GM12878 (cell line): ENCODE results near the gene RREB1. TPM values are rescaled to one million over a fixed set of nuclear protein-coding genes. Genes with fewer than 3 reads are reported as not detected.

Source experiments
- ATAC-seq: fragments of 200-7000 bp; cut with Tn5 transposase; 3 replicates; pipeline ENCODE4 v1.9.1; 2020; ENCODE audit warnings: mild to moderate bottlenecking, moderate library complexity
- BruUV-seq: library from RNA; stranded (reverse); fragments of 400-500 nt; replicated peaks from 2 replicates; lab custom pipeline; 2021; lab: Mats Ljungman, UMichigan
- CTCF ChIA-PET: fragments of 300-600 bp; sonication (Branson Sonifier 250); formaldehyde crosslinking; extraction: SDS; loops from one replicate; lab custom pipeline; 2021; ENCODE audit warnings: inconsistent platforms; lab: Yijun Ruan, JAX
- POLR2A ChIA-PET: fragments of 350-600 bp; formaldehyde crosslinking; extraction: SDS; loops from one replicate; lab custom pipeline; 2021; ENCODE audit warnings: inconsistent platforms; lab: Charles Lee
- RAD21 ChIA-PET: fragments of 300-600 bp; sonication (Branson Sonifier 250); formaldehyde crosslinking; loops from one replicate; lab custom pipeline; 2023; ENCODE audit warnings: antibody characterized with exemption; ENCODE audit not compliant: unreplicated experiment; lab: Charles Lee
- SMC1A ChIA-PET: fragments of 300-600 bp; sonication (Branson Sonifier 250); formaldehyde crosslinking; loops from one replicate; lab custom pipeline; 2023; ENCODE audit not compliant: unreplicated experiment, uncharacterized antibody; lab: Charles Lee
- DNase-seq: peaks from one replicate; pipeline ENCODE4 v3.0.0-alpha.2; 2011; ENCODE audit warnings: low read depth, low spot score
- FAIRE-seq: peaks from 3 replicates; lab custom pipeline; 2011; peaks lifted over from hg19 to GRCh38; lab: Jason Lieb, UNC
- H2AFZ ChIP-seq: 2 replicates; pipeline ENCODE4 v1.6.0; 2011; ENCODE audit warnings: low read depth, low read length, control low read depth; ENCODE audit not compliant: control insufficient read depth
- H3K27ac ChIP-seq: 2 replicates; pipeline ENCODE4 v1.5.1; 2011; ENCODE audit warnings: control low read depth; ENCODE audit not compliant: control insufficient read depth, insufficient read depth
- H3K27me3 ChIP-seq, 2 experiments: replicated peaks in 1 of 2; 2 replicates each; pipeline versions ENCODE4 v1.6.0 to v1.6.1; 2011; ENCODE audit warnings: low read length in 1 of 2; ENCODE audit not compliant: control insufficient read depth in 2 of 2, insufficient read depth in 2 of 2
- H3K36me3 ChIP-seq, 2 experiments: 2 replicates each; pipeline ENCODE4 v1.5.1; 2011; ENCODE audit warnings: low read length in 1 of 2; ENCODE audit not compliant: control insufficient read depth in 2 of 2, insufficient read depth in 2 of 2
- H3K4me1 ChIP-seq: 2 replicates; pipeline ENCODE4 v1.6.1; 2011; ENCODE audit warnings: mild to moderate bottlenecking, low read length, moderate library complexity, mixed read lengths; ENCODE audit not compliant: control insufficient read depth, insufficient read depth
- H3K4me2 ChIP-seq: 2 replicates; pipeline ENCODE4 v1.6.0; 2011; ENCODE audit warnings: control low read depth; ENCODE audit not compliant: control insufficient read depth, insufficient read depth
- H3K4me3 ChIP-seq: fragments of 200-600 bp; sonication (generic); 2 replicates; pipeline ENCODE4 v1.5.1; 2016
- H3K79me2 ChIP-seq: 2 replicates; pipeline ENCODE4 v1.6.0; 2011; ENCODE audit warnings: low read length; ENCODE audit not compliant: control insufficient read depth, insufficient read depth
- H3K9ac ChIP-seq: 2 replicates; pipeline ENCODE4 v1.8.0; 2011; ENCODE audit warnings: low read length, control low read depth, mixed read lengths; ENCODE audit not compliant: control insufficient read depth, insufficient read depth
- H3K9me3 ChIP-seq: replicated peaks from 3 replicates; pipeline ENCODE4 v1.5.1; 2011; ENCODE audit warnings: mild to moderate bottlenecking, low read length; ENCODE audit not compliant: control insufficient read depth, insufficient read depth
- H4K20me1 ChIP-seq: 2 replicates; pipeline ENCODE4 v1.6.0; 2011; ENCODE audit not compliant: control insufficient read depth, insufficient read depth
- CHD2 ChIP-seq: IDR thresholded peaks from 2 replicates; pipeline ENCODE4 v1.6.1; 2011; ENCODE audit warnings: low read depth, low read length, improper control_type of control experiment, borderline replicate concordance
- EZH2 ChIP-seq: IDR thresholded peaks from 2 replicates; pipeline ENCODE4 v1.6.1; 2012; ENCODE audit warnings: low read depth, mild to moderate bottlenecking, control low read depth, inconsistent platforms, low read length, borderline replicate concordance; ENCODE audit not compliant: control insufficient read depth
- FOS ChIP-seq: IDR thresholded peaks from 3 replicates; pipeline ENCODE4 v1.6.1; 2011; ENCODE audit warnings: borderline replicate concordance; ENCODE audit not compliant: insufficient read length; ENCODE audit errors: extremely low read depth
- GATAD2B ChIP-seq: fragments of 450-650 bp; conservative IDR thresholded peaks from 2 replicates; pipeline ENCODE4 v1.6.1; 2017; ENCODE audit warnings: low read depth, mild to moderate bottlenecking, moderate library complexity
- TCF3 ChIP-seq: IDR thresholded peaks from 2 replicates; pipeline ENCODE4 v1.6.1; 2012; ENCODE audit warnings: low read depth, mild to moderate bottlenecking, low read length, borderline replicate concordance; ENCODE audit not compliant: insufficient read depth
- YY1 ChIP-seq: IDR thresholded peaks from 2 replicates; pipeline ENCODE4 v1.6.1; 2011; ENCODE audit warnings: low read depth, mild to moderate bottlenecking, low read length
- ZBED1 ChIP-seq: IDR thresholded peaks from 2 replicates; pipeline ENCODE4 v1.6.1; 2016; ENCODE audit warnings: borderline replicate concordance
- ZNF217 ChIP-seq: fragments of 450-650 bp; IDR thresholded peaks from 2 replicates; pipeline ENCODE4 v1.6.1; 2017; ENCODE audit warnings: antibody characterized with exemption, mild to moderate bottlenecking
- in situ Hi-C: fragments of 300-500 bp; cut with MboI; formaldehyde crosslinking; loops from 9 replicates; pipeline ENCODE4 v1.14.3; 2018; ENCODE audit warnings: mixed read lengths
- intact Hi-C: fragments of 100-400 bp; cut with micrococcal nuclease; formaldehyde crosslinking; loops from one replicate; pipeline ENCODE4 v1.14.2; 2022; ENCODE audit not compliant: unreplicated experiment
- polyA plus RNA-seq, 11 experiments: library from polyadenylated mRNA; depleted of rRNA in 4 of 11; unstranded in 6 of 11; stranded (reverse) in 5 of 11; fragments of >200 nt; fragmentation: Nextera tagmentation in 4 of 11; fragmentation: Illumina TruSeq in 1 of 11; extraction: Ambion mirVana in 4 of 11; extraction: Trizol in 1 of 11; gene quantifications; 1 replicate in 1 of 11; 2 replicates in 10 of 11; pipeline versions ENCODE4 v1.2.1 to v1.2.3, GENCODE V29; 2011 to 2016; ENCODE audit warnings: inconsistent platforms in 2 of 11, missing spikeins in 2 of 11, low read depth in 1 of 11
- total RNA-seq, 4 experiments: library from RNA; depleted of rRNA in 3 of 4; stranded (reverse); fragments of >200 nt in 3 of 4; fragmentation: Illumina TruSeq in 1 of 4; extraction: Trizol in 1 of 4; gene quantifications; 2 replicates each; pipeline versions ENCODE4 v1.2.1 to v1.2.3, GENCODE V29; 2013 to 2021
- TF ChIP-seq, protein P1 (sequence below): fragments of 450-650 bp; formaldehyde crosslinking; IDR thresholded peaks from 2 replicates; pipeline ENCODE4 v1.5.0; 2022; ENCODE audit warnings: mild to moderate bottlenecking, missing genetic modification characterization
- TF ChIP-seq, protein P2 (sequence below): fragments of 450-650 bp; IDR thresholded peaks from 2 replicates; pipeline ENCODE4 v1.6.1; 2018; ENCODE audit warnings: borderline replicate concordance, mild to moderate bottlenecking; ENCODE audit not compliant: partially characterized antibody
- TF ChIP-seq, protein P3 (sequence below): IDR thresholded peaks from 2 replicates; pipeline ENCODE4 v1.6.1; 2012; ENCODE audit warnings: low read depth, low read length, improper control_type of control experiment

RREB1 gene
- total and polyA plus RNA-seq, 10 of the 15 experiments (the other 5 are each of a cell fraction or from before 2014, with no cell fraction given) = 1.9 to 30.3 (median 8.6) TPM

GRCh38 chr6:7201732-7202541 is 94.2 kb downstream of the RREB1 start (continued):
- TF ChIP-seq, protein P1, sequence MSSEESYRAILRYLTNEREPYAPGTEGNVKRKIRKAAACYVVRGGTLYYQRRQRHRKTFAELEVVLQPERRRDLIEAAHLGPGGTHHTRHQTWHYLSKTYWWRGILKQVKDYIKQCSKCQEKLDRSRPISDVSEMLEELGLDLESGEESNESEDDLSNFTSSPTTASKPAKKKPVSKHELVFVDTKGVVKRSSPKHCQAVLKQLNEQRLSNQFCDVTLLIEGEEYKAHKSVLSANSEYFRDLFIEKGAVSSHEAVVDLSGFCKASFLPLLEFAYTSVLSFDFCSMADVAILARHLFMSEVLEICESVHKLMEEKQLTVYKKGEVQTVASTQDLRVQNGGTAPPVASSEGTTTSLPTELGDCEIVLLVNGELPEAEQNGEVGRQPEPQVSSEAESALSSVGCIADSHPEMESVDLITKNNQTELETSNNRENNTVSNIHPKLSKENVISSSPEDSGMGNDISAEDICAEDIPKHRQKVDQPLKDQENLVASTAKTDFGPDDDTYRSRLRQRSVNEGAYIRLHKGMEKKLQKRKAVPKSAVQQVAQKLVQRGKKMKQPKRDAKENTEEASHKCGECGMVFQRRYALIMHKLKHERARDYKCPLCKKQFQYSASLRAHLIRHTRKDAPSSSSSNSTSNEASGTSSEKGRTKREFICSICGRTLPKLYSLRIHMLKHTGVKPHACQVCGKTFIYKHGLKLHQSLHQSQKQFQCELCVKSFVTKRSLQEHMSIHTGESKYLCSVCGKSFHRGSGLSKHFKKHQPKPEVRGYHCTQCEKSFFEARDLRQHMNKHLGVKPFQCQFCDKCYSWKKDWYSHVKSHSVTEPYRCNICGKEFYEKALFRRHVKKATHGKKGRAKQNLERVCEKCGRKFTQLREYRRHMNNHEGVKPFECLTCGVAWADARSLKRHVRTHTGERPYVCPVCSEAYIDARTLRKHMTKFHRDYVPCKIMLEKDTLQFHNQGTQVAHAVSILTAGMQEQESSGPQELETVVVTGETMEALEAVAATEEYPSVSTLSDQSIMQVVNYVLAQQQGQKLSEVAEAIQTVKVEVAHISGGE = no peak

- ATAC-seq (no peak), FAIRE-seq (no peak), DNase-seq (no peak)
- Histone ChIP-seq H3K79me2 (peaks cover 2% of the 10 kb centered on the region), H2AFZ (no peak overlapping the region), H3K27me3 (no peaks in the 10 kb centered on the region), H3K4me1 (peaks cover 33% of the 10 kb centered on the region), H4K20me1 (no peaks in the 10 kb centered on the region), H3K36me3 (peaks cover 10 to 35% of the 10 kb centered on the region in 2 experiments; a peak in 3 of 4 replicates), H3K9ac (0 out of 2 replicates have a peak overlapping the region, but pooled peaks have one; percentile 51), H3K4me3 (no peak overlapping the region), H3K4me2 (no peak overlapping the region; the same call in 1 of the 2 replicates), H3K9me3 (no peaks in the 10 kb centered on the region), H3K27ac (peak overlapping the region; percentile 87)
- ChIA-PET CTCF (interaction anchor here (1.0 to 1.3 kb wide), 3 partner anchors 65 to 116 kb away, joined by 3 to 4 read pairs (median 3); no protein-coding TSS in a partner anchor), POLR2A (interaction anchor here (1.0 to 1.4 kb wide), 2 partner anchors 58 to 89 kb away, joined by 3 to 4 read pairs; no protein-coding TSS in a partner anchor), SMC1A (interaction anchor here (0.7 to 1.3 kb wide), 7 partner anchors 35 to 130 kb away, joined by 3 to 4 read pairs (median 3); no protein-coding TSS in a partner anchor), RAD21 (interaction anchor here (0.6 to 2.5 kb wide), 7 partner anchors 33 to 427 kb away, joined by 3 to 9 read pairs (median 4); no protein-coding TSS in a partner anchor)
- in situ Hi-C loops (no loop called here), intact Hi-C loops (no loop called here)
- no TSS peak for BruUV-seq
- no peak for TF ChIP-seq EZH2
- no peak for TF ChIP-seq CHD2
- TF ChIP-seq, protein P2, sequence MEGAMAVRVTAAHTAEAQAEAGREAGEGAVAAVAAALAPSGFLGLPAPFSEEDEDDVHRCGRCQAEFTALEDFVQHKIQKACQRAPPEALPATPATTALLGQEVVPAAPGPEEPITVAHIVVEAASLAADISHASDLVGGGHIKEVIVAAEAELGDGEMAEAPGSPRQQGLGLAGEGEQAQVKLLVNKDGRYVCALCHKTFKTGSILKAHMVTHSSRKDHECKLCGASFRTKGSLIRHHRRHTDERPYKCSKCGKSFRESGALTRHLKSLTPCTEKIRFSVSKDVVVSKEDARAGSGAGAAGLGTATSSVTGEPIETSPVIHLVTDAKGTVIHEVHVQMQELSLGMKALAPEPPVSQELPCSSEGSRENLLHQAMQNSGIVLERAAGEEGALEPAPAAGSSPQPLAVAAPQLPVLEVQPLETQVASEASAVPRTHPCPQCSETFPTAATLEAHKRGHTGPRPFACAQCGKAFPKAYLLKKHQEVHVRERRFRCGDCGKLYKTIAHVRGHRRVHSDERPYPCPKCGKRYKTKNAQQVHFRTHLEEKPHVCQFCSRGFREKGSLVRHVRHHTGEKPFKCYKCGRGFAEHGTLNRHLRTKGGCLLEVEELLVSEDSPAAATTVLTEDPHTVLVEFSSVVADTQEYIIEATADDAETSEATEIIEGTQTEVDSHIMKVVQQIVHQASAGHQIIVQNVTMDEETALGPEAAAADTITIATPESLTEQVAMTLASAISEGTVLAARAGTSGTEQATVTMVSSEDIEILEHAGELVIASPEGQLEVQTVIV = no peak
- TF ChIP-seq, protein P3, sequence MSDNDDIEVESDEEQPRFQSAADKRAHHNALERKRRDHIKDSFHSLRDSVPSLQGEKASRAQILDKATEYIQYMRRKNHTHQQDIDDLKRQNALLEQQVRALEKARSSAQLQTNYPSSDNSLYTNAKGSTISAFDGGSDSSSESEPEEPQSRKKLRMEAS = no peak
- TF ChIP-seq YY1 = no peak
- no peak for TF ChIP-seq TCF3
- TF ChIP-seq FOS = no peak
- no peak for TF ChIP-seq ZNF217
- TF ChIP-seq GATAD2B = no peak
- no peak for TF ChIP-seq ZBED1
Measured at GRCh38 chr6:7202950-7203349, 95.2 kb downstream of the RREB1 start.
